ENCODE results near the gene ITSN2.

- no peak for TF ChIP-seq CTCF (IDR thresholded peaks at IDR 0.05 in 4 of 5, conservative IDR thresholded peaks at IDR 0.05 in 1 of 5)
- TF ChIP-seq POLR2A (IDR thresholded peaks at IDR 0.05): no peak
These were observed 73.2 kb downstream of the ITSN2 start for GRCh38 chr2:24287171-24287570.
